ENCODE results near the gene AUTS2.

The AUTS2 gene

GRCh38 chr7:69871886-69872569 lies 273.8 kb downstream of the AUTS2 start:
- TF ChIP-seq CTCF (IDR thresholded peaks at IDR 0.05): no peak

- no peak for TF ChIP-seq CTCF (IDR thresholded peaks at IDR 0.05)
These were observed 275.2 kb downstream of the AUTS2 start for GRCh38 chr7:69873512-69873911.

GRCh38 chr7:69878015-69878414 lies 279.7 kb downstream of the AUTS2 start:
- no peak for TF ChIP-seq CTCF (IDR thresholded peaks at IDR 0.05)

- no peak for TF ChIP-seq CTCF (IDR thresholded peaks at IDR 0.05)
These were observed 280.3 kb downstream of the AUTS2 start for GRCh38 chr7:69878591-69878990.

GRCh38 chr7:69879989-69880388 lies 281.7 kb downstream of the AUTS2 start:
- TF ChIP-seq CTCF (IDR thresholded peaks at IDR 0.05): no peak

GRCh38 chr7:69880840-69881239 lies 282.6 kb downstream of the AUTS2 start:
- TF ChIP-seq CTCF (IDR thresholded peaks at IDR 0.05): no peak

- TF ChIP-seq CTCF (IDR thresholded peaks at IDR 0.05): no peak
These were observed 284.0 kb downstream of the AUTS2 start for GRCh38 chr7:69882269-69882668.

GRCh38 chr7:69883399-69883891 lies 285.2 kb downstream of the AUTS2 start:
- no peak for TF ChIP-seq CTCF (IDR thresholded peaks at IDR 0.05)

All from LNCAP (cell line).